Testis (tissue), 2 donors: Measurements from ENCODE around the gene TTC36.

Source experiments
- POLR2A ChIP-seq: fragments of 450-650 bp; IDR thresholded peaks from one replicate; pipeline ENCODE4 v1.6.1; 2017; ENCODE audit warnings: antibody characterized with exemption, mild to moderate bottlenecking, moderate library complexity
- TF ChIP-seq, protein P1 (sequence below), 3 experiments: fragments of 450-650 bp in 2 of 3; fragments of 200-600 bp in 1 of 3; sonication (generic) in 1 of 3; IDR thresholded peaks; one replicate each; pipeline ENCODE4 v1.5.1; 2016 to 2019; ENCODE audit warnings: antibody characterized with exemption in 3 of 3, mild to moderate bottlenecking in 2 of 3, moderate library complexity in 1 of 3

DNA sequence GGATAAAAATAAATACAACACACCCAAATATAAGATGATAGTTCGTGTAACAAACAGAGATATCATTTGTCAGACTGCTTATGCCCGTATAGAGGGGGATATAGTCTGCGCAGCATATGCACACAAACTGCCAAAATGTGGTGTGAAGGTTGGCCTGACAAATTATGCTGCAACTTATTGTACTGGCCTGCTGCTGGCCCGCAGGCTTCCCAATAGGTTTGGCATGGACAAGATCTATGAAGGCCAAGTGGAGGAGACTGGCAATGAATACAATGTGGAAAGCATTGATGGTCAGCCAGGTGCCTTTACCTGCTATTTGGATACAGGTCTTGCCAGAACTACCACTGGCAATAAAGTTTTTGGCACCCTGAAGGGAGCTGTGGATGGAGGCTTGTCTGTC, 33.5 kb downstream of the TTC36 start:
- TF ChIP-seq, protein P1, sequence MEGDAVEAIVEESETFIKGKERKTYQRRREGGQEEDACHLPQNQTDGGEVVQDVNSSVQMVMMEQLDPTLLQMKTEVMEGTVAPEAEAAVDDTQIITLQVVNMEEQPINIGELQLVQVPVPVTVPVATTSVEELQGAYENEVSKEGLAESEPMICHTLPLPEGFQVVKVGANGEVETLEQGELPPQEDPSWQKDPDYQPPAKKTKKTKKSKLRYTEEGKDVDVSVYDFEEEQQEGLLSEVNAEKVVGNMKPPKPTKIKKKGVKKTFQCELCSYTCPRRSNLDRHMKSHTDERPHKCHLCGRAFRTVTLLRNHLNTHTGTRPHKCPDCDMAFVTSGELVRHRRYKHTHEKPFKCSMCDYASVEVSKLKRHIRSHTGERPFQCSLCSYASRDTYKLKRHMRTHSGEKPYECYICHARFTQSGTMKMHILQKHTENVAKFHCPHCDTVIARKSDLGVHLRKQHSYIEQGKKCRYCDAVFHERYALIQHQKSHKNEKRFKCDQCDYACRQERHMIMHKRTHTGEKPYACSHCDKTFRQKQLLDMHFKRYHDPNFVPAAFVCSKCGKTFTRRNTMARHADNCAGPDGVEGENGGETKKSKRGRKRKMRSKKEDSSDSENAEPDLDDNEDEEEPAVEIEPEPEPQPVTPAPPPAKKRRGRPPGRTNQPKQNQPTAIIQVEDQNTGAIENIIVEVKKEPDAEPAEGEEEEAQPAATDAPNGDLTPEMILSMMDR (IDR thresholded peaks at IDR 0.05): no peak
- TF ChIP-seq POLR2A: no peak
